Left renal pelvis (tissue), 4 donors: ENCODE measurements around the gene PUS1. TPM values are rescaled to one million over a fixed set of nuclear protein-coding genes. Genes with fewer than 3 reads are reported as not detected.

Experiments
- DNase-seq, 4 donors: peaks; one replicate each; pipeline ENCODE4 v3.0.0-alpha.2; 2013; ENCODE audit warnings: low read depth in 4 of 4, low spot score in 3 of 4
- polyA plus RNA-seq, 4 donors: library from polyadenylated mRNA; unstranded; fragments of 120-200 nt; gene quantifications; one replicate each; pipeline ENCODE4 v1.2.1, GENCODE V29; 2013; ENCODE audit not compliant: insufficient read length in 4 of 4

Gene PUS1
- polyA plus RNA-seq, 4 donors, result 9.4 to 24.6 (median 13.3) TPM

DNA sequence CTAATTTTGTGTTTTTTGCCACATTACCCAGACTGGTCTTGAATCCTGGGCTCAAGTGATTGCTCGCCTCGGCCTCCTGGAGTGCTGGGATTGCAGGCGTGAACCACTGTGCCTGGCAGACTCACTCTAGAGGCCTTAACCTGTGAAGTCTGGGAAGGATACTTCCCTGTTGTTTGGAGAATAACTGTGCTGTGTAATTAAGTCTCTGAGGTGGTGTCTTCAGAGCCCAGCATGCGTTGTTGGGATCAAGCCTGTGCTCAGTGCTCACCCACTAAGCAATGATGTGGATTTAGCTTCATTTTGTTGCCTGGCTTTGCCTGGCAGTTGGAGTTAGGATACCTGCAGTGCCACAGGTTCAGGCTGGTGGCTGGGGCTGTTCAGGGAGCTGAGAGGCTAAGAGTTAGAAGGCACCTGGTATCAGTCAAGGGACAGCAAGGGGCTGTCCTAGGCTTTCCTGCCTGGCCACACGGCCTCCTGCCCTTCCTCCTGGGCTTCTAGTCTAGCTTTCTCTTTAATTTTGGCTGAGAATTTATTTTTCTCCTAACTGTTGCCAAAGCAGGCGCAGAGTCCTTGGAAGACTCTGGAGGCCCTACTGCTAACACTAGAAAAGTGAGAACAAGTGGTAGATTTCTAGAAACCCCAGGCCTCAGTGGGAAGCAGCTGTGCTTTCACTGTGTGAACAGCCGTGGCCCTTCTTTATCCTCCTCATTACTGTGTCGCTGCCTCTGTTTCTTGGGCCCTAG lies 59.1 kb downstream of the PUS1 start:
- no peak for DNase-seq

DNA sequence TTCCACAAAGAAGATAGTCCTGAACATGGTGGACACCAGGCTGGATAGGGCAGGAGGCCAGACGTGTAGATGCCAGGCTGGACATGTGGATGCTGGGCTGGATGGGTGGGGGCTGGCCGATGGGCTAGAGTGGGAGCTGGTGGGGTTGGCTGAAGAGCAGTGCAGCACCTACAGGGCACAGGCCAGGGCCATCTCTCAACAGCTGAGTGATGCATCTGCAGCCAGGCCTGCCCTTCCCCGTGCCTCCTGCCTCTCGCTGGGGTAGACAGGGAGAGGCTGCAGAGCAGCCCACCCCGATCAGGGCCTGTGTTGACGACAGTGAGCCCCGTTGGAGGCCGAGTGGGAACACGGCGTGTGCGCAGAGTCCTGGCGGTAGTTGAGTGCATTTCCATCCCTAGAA lies 59.9 kb downstream of the PUS1 start:
- no peak for DNase-seq

DNA sequence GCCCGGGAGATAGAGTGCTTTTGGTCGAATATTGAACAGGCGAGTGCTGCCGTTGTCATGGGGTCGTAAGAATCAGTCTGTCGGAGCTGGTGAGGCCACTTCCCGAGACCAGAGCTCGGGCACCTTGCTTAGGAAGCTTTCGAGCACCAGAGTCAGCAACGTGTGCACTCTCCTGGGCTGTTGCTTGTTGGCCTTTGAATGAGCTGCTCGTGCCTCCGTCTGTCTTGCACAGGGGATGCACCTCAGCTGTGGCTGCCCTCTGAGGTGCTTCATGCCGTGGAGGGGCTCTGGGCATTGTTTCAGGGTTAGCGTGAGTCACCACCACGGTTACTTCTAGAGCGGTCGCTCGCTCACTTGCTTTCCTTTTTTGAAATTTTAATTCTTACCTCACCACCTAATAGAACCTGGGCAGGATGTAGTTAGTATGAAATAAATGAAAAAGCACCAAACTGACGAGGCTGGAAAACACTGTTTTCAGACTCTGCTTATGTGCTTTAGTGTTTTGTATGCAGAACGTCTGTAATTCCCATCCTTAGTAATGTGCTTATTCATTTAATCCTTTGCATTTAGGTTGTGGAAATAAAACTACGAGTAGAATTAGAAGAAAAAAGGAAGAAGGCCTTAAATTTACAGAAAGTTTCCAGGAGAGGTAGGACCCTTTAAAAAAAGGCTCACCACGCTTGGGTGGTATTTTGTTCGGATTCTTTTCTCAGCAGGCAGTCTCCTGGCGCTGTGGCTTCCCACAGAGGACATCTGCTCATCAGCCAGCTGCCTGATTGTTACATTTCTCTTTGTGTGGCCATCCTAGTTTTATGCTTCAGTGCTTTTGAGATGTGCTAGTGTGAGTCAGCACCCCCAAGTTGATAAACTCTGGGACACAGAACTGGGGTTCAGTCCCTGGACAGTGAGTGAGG lies 61.2 kb downstream of the PUS1 start:
- no peak for DNase-seq

DNA sequence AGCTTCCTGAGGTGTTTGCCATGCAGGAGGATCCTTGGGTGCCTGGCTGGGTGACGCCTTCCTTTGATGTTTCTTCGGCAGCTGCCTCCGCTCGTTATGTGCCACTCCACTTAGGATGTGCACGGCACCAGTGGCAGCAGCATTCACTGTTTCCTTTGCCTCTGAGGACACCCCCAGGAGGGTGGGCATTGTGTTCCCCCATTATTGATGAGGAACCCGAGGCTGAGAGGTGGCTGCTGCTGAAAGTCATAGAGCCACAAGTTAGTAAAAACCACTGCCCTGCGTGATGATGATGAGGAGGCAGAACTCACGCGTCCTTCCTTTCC lies 61.9 kb downstream of the PUS1 start:
- DNase-seq, result no peak

DNA sequence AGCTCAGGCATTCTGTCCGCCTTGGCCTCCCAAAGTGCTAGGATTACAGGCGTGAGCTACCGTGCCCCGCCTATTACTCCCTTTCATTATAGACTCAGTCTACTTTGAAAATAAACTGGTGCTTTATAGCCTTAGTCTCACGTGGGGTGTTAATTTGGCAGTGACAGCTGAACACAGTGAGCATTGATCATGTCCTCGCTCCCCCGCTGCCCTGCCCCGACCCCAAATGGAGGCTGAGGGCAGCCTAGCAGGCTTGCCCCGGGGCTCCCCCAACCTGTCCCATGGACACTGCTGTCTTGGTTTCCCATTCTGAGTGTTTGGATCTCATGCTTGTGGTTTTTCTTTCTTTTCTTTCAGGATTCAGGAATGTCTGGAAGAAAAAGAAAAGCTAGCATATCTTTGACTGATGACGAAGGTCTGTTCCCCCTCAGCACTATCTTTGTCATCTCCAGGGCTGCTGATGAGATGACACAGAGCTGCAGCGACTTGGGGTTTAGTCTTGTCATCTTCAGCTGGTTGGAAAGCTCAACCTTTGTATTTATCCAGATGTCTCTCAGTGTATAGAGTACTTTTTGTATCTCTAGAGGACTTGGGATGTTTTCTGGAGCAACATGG lies 62.8 kb downstream of the PUS1 start:
- DNase-seq, result no peak

DNA sequence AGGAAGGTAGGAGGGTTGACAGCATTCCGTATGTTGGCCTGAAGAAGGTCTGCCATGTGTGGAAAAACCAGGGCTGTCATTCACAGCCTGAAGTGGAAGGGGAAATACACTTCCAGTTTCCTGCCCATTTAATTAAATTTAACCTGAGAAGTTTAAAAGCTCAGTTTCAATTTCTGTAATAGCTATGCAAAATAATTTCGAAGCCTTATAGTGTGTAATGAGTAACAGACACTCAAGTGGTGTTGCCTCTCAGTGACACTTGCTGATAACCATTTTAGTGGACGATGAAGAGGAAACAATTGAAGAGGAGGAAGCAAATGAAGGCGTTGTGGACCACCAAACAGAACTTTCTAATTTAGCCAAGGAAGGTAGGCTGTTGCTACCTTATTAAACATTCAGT lies 65.5 kb downstream of the PUS1 start:
- no peak for DNase-seq

Other genes starting within 250 kb of the PUS1 start
- gene SFSWAP, start 218.2 kb upstream of the PUS1 start, polyA plus RNA-seq, result 10 to 100 TPM; 40.3 to 58.4 (median 47.4) TPM
- gene MMP17, start 100.9 kb upstream of the PUS1 start, polyA plus RNA-seq, result 1 to 10 TPM in 2 of 4 donors, under 1 TPM in 2; 0.55 to 3.9 (median 0.91) TPM
- gene ULK1, start 34.7 kb upstream of the PUS1 start, polyA plus RNA-seq, result 10 to 100 TPM; 20.6 to 44.0 (median 27.0) TPM
- gene EP400, start 20.7 kb downstream of the PUS1 start, polyA plus RNA-seq, result 10 to 100 TPM; 31.9 to 43.0 (median 38.2) TPM
- gene DDX51, start 215.0 kb downstream of the PUS1 start, polyA plus RNA-seq, result 10 to 100 TPM; 10.5 to 24.4 (median 16.3) TPM
- 10 to 100 TPM; 11.0 to 20.5 (median 12.6) TPM for gene NOC4L, start 215.2 kb downstream of the PUS1 start, polyA plus RNA-seq